Testis (tissue), 2 donors: ENCODE results near the gene PSMB2.

Experiments used
- POLR2A ChIP-seq: fragments of 450-650 bp; IDR thresholded peaks from one replicate; pipeline ENCODE4 v1.6.1; 2017; ENCODE audit warnings: antibody characterized with exemption, mild to moderate bottlenecking, moderate library complexity
- TF ChIP-seq, protein P1 (sequence below), 3 experiments: fragments of 450-650 bp in 2 of 3; fragments of 200-600 bp in 1 of 3; sonication (generic) in 1 of 3; IDR thresholded peaks; one replicate each; pipeline ENCODE4 v1.5.1; 2016 to 2019; ENCODE audit warnings: antibody characterized with exemption in 3 of 3, mild to moderate bottlenecking in 2 of 3, moderate library complexity in 1 of 3

GRCh38 chr1:35574655-35575415 is 66.5 kb downstream of the PSMB2 start:
- no peak for TF ChIP-seq POLR2A
- TF ChIP-seq, protein P1, sequence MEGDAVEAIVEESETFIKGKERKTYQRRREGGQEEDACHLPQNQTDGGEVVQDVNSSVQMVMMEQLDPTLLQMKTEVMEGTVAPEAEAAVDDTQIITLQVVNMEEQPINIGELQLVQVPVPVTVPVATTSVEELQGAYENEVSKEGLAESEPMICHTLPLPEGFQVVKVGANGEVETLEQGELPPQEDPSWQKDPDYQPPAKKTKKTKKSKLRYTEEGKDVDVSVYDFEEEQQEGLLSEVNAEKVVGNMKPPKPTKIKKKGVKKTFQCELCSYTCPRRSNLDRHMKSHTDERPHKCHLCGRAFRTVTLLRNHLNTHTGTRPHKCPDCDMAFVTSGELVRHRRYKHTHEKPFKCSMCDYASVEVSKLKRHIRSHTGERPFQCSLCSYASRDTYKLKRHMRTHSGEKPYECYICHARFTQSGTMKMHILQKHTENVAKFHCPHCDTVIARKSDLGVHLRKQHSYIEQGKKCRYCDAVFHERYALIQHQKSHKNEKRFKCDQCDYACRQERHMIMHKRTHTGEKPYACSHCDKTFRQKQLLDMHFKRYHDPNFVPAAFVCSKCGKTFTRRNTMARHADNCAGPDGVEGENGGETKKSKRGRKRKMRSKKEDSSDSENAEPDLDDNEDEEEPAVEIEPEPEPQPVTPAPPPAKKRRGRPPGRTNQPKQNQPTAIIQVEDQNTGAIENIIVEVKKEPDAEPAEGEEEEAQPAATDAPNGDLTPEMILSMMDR (IDR thresholded peaks at IDR 0.05), result no peak
